ENCODE measurements around the gene BHLHE40.

DNA sequence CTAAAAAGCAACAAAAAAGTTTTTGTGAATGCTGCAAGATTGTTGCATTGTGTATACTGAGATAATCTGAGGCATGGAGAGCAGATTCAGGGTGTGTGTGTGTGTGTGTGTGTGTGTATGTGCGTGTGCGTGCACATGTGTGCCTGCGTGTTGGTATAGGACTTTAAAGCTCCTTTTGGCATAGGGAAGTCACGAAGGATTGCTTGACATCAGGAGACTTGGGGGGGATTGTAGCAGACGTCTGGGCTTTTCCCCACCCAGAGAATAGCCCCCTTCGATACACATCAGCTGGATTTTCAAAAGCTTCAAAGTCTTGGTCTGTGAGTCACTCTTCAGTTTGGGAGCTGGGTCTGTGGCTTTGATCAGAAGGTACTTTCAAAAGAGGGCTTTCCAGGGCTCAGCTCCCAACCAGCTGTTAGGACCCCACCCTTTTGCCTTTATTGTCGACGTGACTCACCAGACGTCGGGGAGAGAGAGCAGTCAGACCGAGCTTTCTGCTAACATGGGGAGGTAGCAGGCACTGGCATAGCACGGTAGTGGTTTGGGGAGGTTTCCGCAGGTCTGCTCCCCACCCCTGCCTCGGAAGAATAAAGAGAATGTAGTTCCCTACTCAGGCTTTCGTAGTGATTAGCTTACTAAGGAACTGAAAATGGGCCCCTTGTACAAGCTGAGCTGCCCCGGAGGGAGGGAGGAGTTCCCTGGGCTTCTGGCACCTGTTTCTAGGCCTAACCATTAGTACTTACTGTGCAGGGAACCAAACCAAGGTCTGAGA, 4.7 kb downstream of the BHLHE40 start:
- no peak for TF ChIP-seq YY1 (IDR thresholded peaks at IDR 0.05; ENCODE audit: insufficient read depth, insufficient read length)
- TF ChIP-seq ZNF274 (IDR thresholded peaks at IDR 0.05; ENCODE audit: low read depth, low read length) = no peak
- no peak for TF ChIP-seq SUZ12 (IDR thresholded peaks at IDR 0.05; ENCODE audit: extremely low read depth, insufficient read depth, insufficient read length)
